ENCODE measurements around the gene SURF1. TPM values are rescaled to one million over a fixed set of nuclear protein-coding genes. Genes with fewer than 3 reads are reported as not detected.

SURF1 gene
- total RNA-seq, 1 experiment from 2014 or later = 28.1 TPM

DNA sequence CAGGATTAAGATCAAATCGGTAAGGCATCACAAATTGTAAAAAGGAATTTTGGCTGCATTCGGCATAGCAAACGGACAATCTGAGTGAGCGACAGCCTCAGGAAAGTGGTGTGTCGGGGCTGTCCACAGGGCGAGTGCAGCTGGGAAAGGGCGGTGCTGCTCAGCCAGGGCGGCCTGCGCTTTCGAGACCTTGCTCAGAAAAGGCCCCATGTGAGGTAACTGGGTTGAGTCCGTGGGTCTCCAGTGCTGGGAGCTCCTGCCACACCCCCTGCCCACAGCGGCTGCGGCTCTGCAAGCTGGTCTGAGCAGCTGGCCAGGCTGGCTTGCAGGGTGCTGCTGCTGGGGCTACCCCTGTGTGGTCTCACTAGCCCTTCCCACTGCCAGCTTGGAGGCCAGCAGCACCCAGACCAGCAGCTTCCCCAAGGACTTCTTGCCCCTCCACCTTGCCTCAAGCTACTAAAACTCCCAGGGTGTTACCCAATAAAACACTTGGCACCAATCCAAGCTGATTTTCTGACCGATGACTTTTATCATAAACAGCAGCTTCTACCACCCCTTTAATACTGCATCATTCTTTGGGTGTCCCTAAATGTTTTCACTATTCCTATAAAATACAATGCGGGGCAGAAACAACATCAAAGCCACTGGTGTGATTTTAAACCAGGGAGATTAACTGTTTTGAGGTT, 6.2 kb upstream of the SURF1 start:
- TF ChIP-seq EZH2 (IDR thresholded peaks at IDR 0.05; ENCODE audit: low read length, unreplicated experiment) (no peak), EZH2phosphoT487 (IDR thresholded peaks at IDR 0.05; ENCODE audit: borderline replicate concordance, low read length) (no peak)
- TF ChIP-seq, protein P1, sequence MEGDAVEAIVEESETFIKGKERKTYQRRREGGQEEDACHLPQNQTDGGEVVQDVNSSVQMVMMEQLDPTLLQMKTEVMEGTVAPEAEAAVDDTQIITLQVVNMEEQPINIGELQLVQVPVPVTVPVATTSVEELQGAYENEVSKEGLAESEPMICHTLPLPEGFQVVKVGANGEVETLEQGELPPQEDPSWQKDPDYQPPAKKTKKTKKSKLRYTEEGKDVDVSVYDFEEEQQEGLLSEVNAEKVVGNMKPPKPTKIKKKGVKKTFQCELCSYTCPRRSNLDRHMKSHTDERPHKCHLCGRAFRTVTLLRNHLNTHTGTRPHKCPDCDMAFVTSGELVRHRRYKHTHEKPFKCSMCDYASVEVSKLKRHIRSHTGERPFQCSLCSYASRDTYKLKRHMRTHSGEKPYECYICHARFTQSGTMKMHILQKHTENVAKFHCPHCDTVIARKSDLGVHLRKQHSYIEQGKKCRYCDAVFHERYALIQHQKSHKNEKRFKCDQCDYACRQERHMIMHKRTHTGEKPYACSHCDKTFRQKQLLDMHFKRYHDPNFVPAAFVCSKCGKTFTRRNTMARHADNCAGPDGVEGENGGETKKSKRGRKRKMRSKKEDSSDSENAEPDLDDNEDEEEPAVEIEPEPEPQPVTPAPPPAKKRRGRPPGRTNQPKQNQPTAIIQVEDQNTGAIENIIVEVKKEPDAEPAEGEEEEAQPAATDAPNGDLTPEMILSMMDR (conservative IDR thresholded peaks at IDR 0.05; ENCODE audit: low read depth, low read length) = no peak
- ATAC-seq (no peak), DNase-seq (no peak)
- H4K20me1 ChIP-seq (ENCODE audit: low read length) = no peaks in the 10 kb centered on the region
- CTCF ChIA-PET = no interaction called here
- intact Hi-C loops (cut with micrococcal nuclease) = no loop called here
- H3K9me2 ChIP-seq (replicated peaks; ENCODE audit: low read length) = no peaks in the 10 kb centered on the region
- H3K4me1 ChIP-seq (ENCODE audit: insufficient read depth, low read length) = peaks cover 6% of the 10 kb centered on the region
- BruUV-seq (replicated peaks) = TSS peak; percentile 27
- no peaks in the 10 kb centered on the region for H3K9me3 ChIP-seq (ENCODE audit: low read length)
- H2AFZ ChIP-seq (ENCODE audit: low read length) = no peak overlapping the region
- H3K36me3 ChIP-seq (ENCODE audit: low read depth, low read length) = peaks cover 19% of the 10 kb centered on the region
- H3K79me2 ChIP-seq (ENCODE audit: low read length) = peaks cover 24% of the 10 kb centered on the region
- no peak overlapping the region for H3K4me3 ChIP-seq (ENCODE audit: low read length)
- no peak overlapping the region for H3K27ac ChIP-seq (ENCODE audit: low read length)
- POLR2A ChIA-PET (ENCODE audit: unreplicated experiment) = no interaction called here
- H3F3A ChIP-seq (ENCODE audit: low read length, unreplicated experiment) = no peaks in the 10 kb centered on the region
- no peaks in the 10 kb centered on the region for H3K27me3 ChIP-seq (ENCODE audit: low read length)
- H3K9ac ChIP-seq (ENCODE audit: low read length) = no peak overlapping the region
- no peak overlapping the region for H3K4me2 ChIP-seq (ENCODE audit: low read length)

DNA sequence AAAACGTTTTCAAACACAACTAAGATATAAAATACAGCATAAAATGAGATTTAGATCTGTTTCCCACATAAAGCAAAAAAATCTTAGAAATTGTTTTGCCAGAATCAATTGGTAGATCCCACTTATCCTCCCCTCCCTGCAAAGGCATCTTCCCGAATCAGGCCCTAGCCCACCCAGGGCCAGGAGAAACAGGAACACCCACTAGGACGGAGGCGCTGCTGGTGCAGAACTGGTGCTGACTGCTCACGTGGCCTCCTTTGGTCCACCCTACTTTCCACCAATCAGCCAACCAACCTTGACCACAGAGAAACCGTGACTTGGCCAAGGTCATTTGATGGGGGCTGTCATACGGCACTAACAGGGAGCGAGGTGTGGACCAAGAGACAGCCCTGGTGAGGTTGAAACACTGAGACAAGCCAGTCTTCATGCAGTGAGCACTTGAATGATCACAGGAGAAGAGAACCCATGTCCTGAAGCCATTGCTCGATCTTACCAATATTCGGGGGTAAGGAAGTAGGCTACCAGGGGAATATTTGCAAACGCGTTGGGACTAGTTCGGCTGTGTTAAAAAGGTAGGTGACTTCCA, 5.3 kb upstream of the SURF1 start:
- H2AFZ ChIP-seq (ENCODE audit: low read length) = no peak overlapping the region

More for the DNA sequence above, 5.3 kb upstream of the SURF1 start:
- peaks cover 19% of the 10 kb centered on the region for H3K36me3 ChIP-seq (ENCODE audit: low read depth, low read length)
- no peak overlapping the region for H3K4me2 ChIP-seq (ENCODE audit: low read length)
- peaks cover 25% of the 10 kb centered on the region for H3K79me2 ChIP-seq (ENCODE audit: low read length)
- H3F3A ChIP-seq (ENCODE audit: low read length, unreplicated experiment) = no peaks in the 10 kb centered on the region
- DNase-seq (no peak), ATAC-seq (no peak)
- H3K27me3 ChIP-seq (ENCODE audit: low read length) = no peaks in the 10 kb centered on the region
- no peak overlapping the region for H3K9ac ChIP-seq (ENCODE audit: low read length)
- H4K20me1 ChIP-seq (ENCODE audit: low read length) = no peaks in the 10 kb centered on the region
- H3K4me3 ChIP-seq (ENCODE audit: low read length) = no peak overlapping the region
- no peaks in the 10 kb centered on the region for H3K9me3 ChIP-seq (ENCODE audit: low read length)
- no peaks in the 10 kb centered on the region for H3K9me2 ChIP-seq (replicated peaks; ENCODE audit: low read length)
- ChIA-PET CTCF (no interaction called here), POLR2A (ENCODE audit: unreplicated experiment) (no interaction called here)
- TF ChIP-seq, protein P1 (conservative IDR thresholded peaks at IDR 0.05; ENCODE audit: low read depth, low read length) = no peak
- no peak for TF ChIP-seq EZH2 (IDR thresholded peaks at IDR 0.05; ENCODE audit: low read length, unreplicated experiment)
- no peak for TF ChIP-seq EZH2phosphoT487 (IDR thresholded peaks at IDR 0.05; ENCODE audit: borderline replicate concordance, low read length)
- intact Hi-C loops (cut with micrococcal nuclease) = no loop called here
- H3K27ac ChIP-seq (ENCODE audit: low read length) = no peak overlapping the region
- BruUV-seq (replicated peaks) = no TSS peak
- peaks cover 11% of the 10 kb centered on the region for H3K4me1 ChIP-seq (ENCODE audit: insufficient read depth, low read length)
